SJSA1 (cell line): ENCODE measurements around the gene PRR16. TPM values are rescaled to one million over a fixed set of nuclear protein-coding genes. Genes with fewer than 3 reads are reported as not detected.

Experiments used
- DNase-seq, 2 experiments: peaks; one replicate each; pipeline ENCODE4 v3.0.0-alpha.2; 2015 to 2020; ENCODE audit warnings: low spot score in 2 of 2, low read depth in 1 of 2
- H3K27ac ChIP-seq: fragments of 250-450 bp; sonication (Bioruptor Pico); 2 replicates; pipeline ENCODE4 v1.5.1; 2020; ENCODE audit warnings: mild to moderate bottlenecking, moderate library complexity
- H3K27me3 ChIP-seq: fragments of 250-450 bp; sonication (Bioruptor Pico); replicated peaks from 2 replicates; pipeline ENCODE4 v1.5.1; 2020; ENCODE audit warnings: mild to moderate bottlenecking, moderate library complexity
- H3K36me3 ChIP-seq: fragments of 250-450 bp; sonication (Bioruptor Pico); 2 replicates; pipeline ENCODE4 v1.5.1; 2020; ENCODE audit warnings: mild to moderate bottlenecking
- H3K4me1 ChIP-seq: fragments of 250-450 bp; sonication (Bioruptor Pico); replicated peaks from 2 replicates; pipeline ENCODE4 v1.6.1; 2021; ENCODE audit warnings: mild to moderate bottlenecking
- H3K4me3 ChIP-seq: fragments of 250-450 bp; sonication (Bioruptor Pico); 2 replicates; pipeline ENCODE4 v1.5.1; 2020; ENCODE audit warnings: mild to moderate bottlenecking
- H3K9me3 ChIP-seq: fragments of 250-450 bp; sonication (Bioruptor Pico); replicated peaks from 2 replicates; pipeline ENCODE4 v1.5.1; 2020; ENCODE audit warnings: mild to moderate bottlenecking
- total RNA-seq: library from RNA; depleted of rRNA; stranded (reverse); fragments of >200 nt; shearing (Covaris generic); gene quantifications from 2 replicates; pipeline ENCODE4 v1.2.3, GENCODE V29; 2014

The PRR16 gene
- total RNA-seq, 1 experiment from 2014 or later = 10.3 TPM

DNA sequence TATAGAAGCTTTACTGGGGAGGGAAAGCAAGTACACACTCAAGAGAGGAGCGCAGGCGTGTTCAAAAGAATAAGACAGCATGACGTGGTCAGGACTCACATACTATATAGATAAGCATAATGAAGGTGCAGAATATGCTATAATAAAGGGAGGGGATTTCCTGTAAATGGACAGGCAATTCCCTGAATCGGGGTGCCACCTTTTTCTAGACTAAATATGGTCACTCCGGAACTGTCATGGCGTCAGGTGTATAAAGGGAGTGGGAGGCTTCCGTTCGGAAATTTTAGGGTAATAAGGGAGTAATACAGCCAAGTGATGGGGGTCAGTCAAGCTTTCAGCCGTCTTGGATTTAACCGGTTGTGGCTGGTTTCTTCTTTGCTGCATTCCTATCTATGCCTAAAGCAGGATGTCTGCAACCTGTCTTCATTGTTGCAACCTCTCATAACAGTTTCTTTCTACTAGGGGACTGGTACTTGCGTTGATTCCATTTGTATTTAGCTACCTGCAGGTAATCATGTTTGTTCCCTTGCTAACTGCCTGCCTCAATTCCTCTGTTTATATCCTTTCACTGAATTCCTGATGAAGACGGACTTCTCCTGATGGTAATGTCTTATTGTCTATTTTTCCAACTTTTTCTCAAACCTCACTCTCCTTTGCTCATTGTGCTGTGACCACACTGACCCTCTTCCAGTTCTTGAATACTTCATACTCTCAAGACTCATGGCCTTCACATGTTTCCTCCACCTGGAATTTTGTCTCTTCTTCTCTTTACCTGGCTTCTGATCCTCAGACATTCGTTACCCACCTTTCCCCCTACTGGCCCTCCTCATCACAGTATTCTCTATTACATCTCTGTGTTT is 48.9 kb downstream of the PRR16 start:
- H3K9me3 ChIP-seq = no peaks in the 10 kb centered on the region
- peaks cover 8% of the 10 kb centered on the region for H3K4me1 ChIP-seq
- H3K4me3 ChIP-seq = no peak overlapping the region
- H3K27ac ChIP-seq = no peak overlapping the region
- H3K27me3 ChIP-seq = no peaks in the 10 kb centered on the region
- H3K36me3 ChIP-seq = no peaks in the 10 kb centered on the region
- DNase-seq = no peak

DNA sequence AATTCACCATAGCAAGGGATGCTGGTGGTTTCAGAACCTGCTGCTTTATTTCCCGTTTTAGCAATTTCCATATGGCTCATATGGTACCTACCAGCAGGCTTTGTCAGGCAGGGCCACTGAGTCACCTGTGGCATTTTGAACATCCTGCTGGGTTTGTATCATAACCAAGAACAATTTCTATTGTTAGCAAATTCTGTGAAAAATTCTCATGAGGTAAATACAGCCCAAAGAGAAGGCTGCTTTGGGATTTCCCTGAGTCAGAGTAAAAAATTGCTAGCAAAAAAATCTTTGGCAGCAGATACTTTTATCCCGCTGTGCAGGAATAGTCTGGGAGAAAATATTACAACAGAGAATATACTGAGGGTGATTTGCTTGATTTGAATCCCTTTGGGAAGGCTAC is 52.7 kb downstream of the PRR16 start:
- peak in 1 of 2 experiments; percentile 26 for DNase-seq
- no peaks in the 10 kb centered on the region for H3K9me3 ChIP-seq
- H3K4me3 ChIP-seq = no peak overlapping the region
- no peak overlapping the region for H3K27ac ChIP-seq
- no peaks in the 10 kb centered on the region for H3K36me3 ChIP-seq
- 0 out of 2 replicates have a peak, but pooled peaks cover 4% of the 10 kb centered on the region for H3K4me1 ChIP-seq
- no peaks in the 10 kb centered on the region for H3K27me3 ChIP-seq

GRCh38 chr5:120517607-120518252 is 53.6 kb downstream of the PRR16 start:
- Histone ChIP-seq H3K27ac (no peak overlapping the region), H3K36me3 (no peaks in the 10 kb centered on the region), H3K27me3 (no peaks in the 10 kb centered on the region), H3K4me3 (no peak overlapping the region), H3K9me3 (no peaks in the 10 kb centered on the region), H3K4me1 (0 out of 2 replicates have a peak, but pooled peaks cover 4% of the 10 kb centered on the region)
- no peak for DNase-seq

DNA sequence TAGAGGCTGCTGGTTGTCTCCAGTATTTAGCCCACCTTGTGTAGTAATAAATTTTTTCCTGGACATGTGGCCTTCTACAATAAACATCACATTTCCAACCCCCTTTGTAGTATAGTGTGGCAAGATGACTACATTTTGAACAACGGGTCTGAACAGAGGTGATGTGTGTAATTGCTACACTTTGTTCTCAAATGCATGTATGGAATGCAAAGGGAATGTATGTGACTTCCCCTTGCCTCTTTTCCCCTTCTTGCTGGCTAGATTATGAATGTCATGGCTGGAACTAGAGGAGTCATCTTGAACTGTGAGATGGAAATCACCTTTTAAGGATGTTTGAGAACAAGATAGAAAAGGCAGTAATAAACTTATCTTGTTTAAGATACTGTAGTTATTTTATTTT is 54.5 kb downstream of the PRR16 start:
- Histone ChIP-seq H3K9me3 (no peaks in the 10 kb centered on the region), H3K4me1 (0 out of 2 replicates have a peak, but pooled peaks cover 4% of the 10 kb centered on the region), H3K27me3 (no peaks in the 10 kb centered on the region), H3K4me3 (no peak overlapping the region), H3K36me3 (no peaks in the 10 kb centered on the region), H3K27ac (no peak overlapping the region)
- DNase-seq = no peak

- H3K27me3 ChIP-seq = no peaks in the 10 kb centered on the region
Measured at GRCh38 chr5:120527251-120527650, 63.2 kb downstream of the PRR16 start.

DNA sequence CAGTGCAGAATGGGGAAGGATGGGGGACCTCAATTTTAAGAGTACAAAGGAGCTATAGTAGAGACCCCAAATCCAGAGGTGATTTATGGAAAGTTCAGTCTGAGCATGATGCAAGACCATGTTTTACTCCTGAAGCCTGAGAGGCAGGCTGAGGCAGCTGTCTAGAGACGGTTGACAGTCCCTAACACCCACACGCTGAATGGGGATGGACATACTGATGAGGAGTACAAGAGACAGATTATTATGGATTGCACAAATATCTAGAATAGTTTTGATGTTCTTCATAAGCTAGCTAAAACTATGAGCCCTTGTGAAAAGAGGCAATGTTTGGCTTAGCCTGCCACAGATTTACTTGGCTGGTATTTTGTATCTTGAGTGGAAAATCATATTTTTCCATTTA is 64.5 kb downstream of the PRR16 start:
- no peak for DNase-seq

More at GRCh38 chr5:120527251-120527650, 63.2 kb downstream of the PRR16 start:
- no peaks in the 10 kb centered on the region for H3K9me3 ChIP-seq
- no peak for DNase-seq
- H3K27ac ChIP-seq = no peak overlapping the region
- no peaks in the 10 kb centered on the region for H3K4me1 ChIP-seq
- no peak overlapping the region for H3K4me3 ChIP-seq
- no peaks in the 10 kb centered on the region for H3K36me3 ChIP-seq

GRCh38 chr5:120529386-120529785 is 65.3 kb downstream of the PRR16 start:
- Histone ChIP-seq H3K27ac (no peak overlapping the region), H3K9me3 (no peaks in the 10 kb centered on the region), H3K4me1 (no peaks in the 10 kb centered on the region), H3K4me3 (no peak overlapping the region), H3K36me3 (no peaks in the 10 kb centered on the region), H3K27me3 (no peaks in the 10 kb centered on the region)
- DNase-seq = no peak

More for the DNA sequence above, 64.5 kb downstream of the PRR16 start:
- Histone ChIP-seq H3K4me3 (no peak overlapping the region), H3K27ac (no peak overlapping the region), H3K27me3 (no peaks in the 10 kb centered on the region), H3K4me1 (no peaks in the 10 kb centered on the region), H3K36me3 (no peaks in the 10 kb centered on the region), H3K9me3 (no peaks in the 10 kb centered on the region)

DNA sequence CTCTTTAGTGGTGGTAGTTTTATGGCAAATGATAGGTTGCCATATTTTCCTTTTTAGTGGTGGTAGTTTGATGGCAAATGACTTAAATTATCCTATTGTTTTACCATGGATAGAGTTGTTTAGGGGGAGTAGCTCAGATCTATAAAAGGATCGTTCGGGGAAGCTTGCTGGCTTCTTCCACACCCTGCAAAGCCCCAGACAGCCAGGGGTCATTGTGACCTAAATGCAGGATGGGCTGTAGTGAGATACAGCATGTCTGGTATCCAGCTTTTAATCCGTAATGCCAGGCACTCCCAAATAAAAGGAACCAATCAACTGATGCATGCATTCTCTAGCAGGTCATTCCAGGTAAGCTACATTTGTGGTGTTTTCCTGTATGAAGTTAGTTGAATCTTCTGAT is 67.1 kb downstream of the PRR16 start:
- Histone ChIP-seq H3K27me3 (no peaks in the 10 kb centered on the region), H3K4me3 (no peak overlapping the region), H3K9me3 (no peaks in the 10 kb centered on the region), H3K27ac (no peak overlapping the region), H3K36me3 (no peaks in the 10 kb centered on the region), H3K4me1 (no peaks in the 10 kb centered on the region)
- no peak for DNase-seq

- Histone ChIP-seq H3K36me3 (no peaks in the 10 kb centered on the region), H3K27ac (no peak overlapping the region)
Measured at GRCh38 chr5:120532835-120533234, 68.7 kb downstream of the PRR16 start.

DNA sequence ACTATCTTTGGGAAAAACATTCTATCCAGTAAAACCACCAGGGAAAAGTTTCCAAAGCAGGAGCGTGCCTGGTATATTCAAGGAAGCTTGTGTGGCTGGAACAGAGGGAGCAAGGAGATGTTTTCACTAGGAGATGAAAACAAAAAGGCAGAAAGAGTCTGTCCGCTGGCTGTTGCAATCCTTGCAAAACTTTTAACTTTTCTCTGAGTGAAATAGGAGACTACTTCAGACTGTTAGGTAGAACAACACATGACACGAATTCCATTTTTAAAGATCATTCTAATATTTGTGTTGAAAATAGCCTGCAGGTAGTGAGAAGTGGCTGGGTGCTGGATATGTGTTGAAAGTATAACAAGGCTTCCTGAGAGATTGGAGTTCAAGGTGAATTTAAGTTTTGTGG is 69.5 kb downstream of the PRR16 start:
- Histone ChIP-seq H3K36me3 (no peaks in the 10 kb centered on the region), H3K4me3 (no peak overlapping the region), H3K4me1 (peaks cover 8% of the 10 kb centered on the region), H3K27me3 (no peaks in the 10 kb centered on the region), H3K27ac (no peak overlapping the region), H3K9me3 (no peaks in the 10 kb centered on the region)
- DNase-seq = no peak

More at GRCh38 chr5:120532835-120533234, 68.7 kb downstream of the PRR16 start:
- no peak for DNase-seq
- Histone ChIP-seq H3K4me3 (no peak overlapping the region), H3K9me3 (no peaks in the 10 kb centered on the region), H3K4me1 (peaks cover under 1% of the 10 kb centered on the region; the same call in 1 of the 2 replicates), H3K27me3 (no peaks in the 10 kb centered on the region)

- H3K36me3 ChIP-seq = no peaks in the 10 kb centered on the region
- H3K27ac ChIP-seq = no peak overlapping the region
- no peaks in the 10 kb centered on the region for H3K27me3 ChIP-seq
- peaks cover 17% of the 10 kb centered on the region for H3K4me1 ChIP-seq
- no peak for DNase-seq
- no peaks in the 10 kb centered on the region for H3K9me3 ChIP-seq
- H3K4me3 ChIP-seq = no peak overlapping the region
Measured at GRCh38 chr5:120535900-120536299, 71.8 kb downstream of the PRR16 start.

DNA sequence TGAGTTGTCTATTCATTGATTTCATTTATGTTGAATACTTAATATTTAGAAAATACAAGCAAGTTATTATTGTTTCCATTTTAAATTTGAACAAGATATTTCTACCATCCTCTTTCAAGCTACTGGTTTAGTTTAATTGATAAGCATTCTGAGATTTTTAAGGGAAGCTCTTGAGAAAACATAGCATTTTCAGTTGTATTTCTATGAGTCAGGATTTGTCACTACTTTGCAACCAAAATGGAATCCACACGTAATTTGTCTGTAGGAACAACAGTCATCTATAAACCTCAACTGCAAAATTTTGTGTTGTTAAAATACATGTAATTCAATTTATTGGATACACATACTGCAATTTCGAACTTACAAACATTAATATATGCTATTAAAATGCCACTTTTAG is 74.0 kb downstream of the PRR16 start:
- peak overlapping the region; percentile 39 for H3K27ac ChIP-seq
- H3K4me1 ChIP-seq = peaks cover 17% of the 10 kb centered on the region
- no peak overlapping the region for H3K4me3 ChIP-seq
- H3K9me3 ChIP-seq = no peaks in the 10 kb centered on the region
- no peaks in the 10 kb centered on the region for H3K36me3 ChIP-seq
- DNase-seq = no peak
- no peaks in the 10 kb centered on the region for H3K27me3 ChIP-seq

DNA sequence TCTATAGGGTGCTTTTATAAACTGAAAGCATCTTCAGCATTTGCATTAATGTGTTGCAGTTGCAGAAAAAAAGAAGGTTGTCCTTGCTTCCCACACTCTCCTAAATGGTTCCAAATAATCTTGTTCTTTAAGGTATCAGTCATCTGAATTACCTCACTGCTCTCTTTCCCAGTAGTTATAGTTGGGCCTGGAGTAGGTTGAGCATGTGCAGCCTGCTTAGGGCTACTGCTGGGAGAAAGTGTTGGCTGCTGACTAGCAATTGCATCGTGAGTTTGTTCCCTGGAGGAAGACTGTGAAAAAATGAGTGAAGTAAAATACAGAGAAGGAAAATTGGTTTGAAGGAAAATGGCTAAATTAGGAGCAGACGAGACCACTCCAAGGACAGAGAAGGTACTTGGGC is 74.5 kb downstream of the PRR16 start:
- H3K9me3 ChIP-seq = no peaks in the 10 kb centered on the region
- H3K4me1 ChIP-seq = peaks cover 17% of the 10 kb centered on the region
- no peaks in the 10 kb centered on the region for H3K36me3 ChIP-seq
- H3K4me3 ChIP-seq = no peak overlapping the region
- no peaks in the 10 kb centered on the region for H3K27me3 ChIP-seq
- peak overlapping the region; percentile 39 for H3K27ac ChIP-seq
- DNase-seq = no peak

DNA sequence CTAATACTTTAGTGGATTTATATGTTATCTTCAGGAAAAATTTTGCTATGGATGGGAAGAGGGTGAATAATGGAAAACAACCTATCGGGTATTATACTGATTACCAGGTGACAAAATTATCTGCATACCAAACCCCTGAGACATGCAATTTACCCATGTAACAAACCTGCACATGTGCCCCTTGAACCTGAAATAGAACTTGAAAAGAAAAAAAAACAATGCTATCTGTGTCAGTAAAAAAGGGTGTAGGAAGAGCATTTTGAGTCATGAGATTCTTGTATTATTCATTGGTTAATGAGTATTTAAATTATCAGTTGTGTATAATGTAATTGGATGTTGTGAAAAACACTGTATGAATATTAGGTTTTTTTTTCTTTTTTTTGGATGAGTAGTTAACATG is 75.4 kb downstream of the PRR16 start:
- peaks cover 17% of the 10 kb centered on the region for H3K4me1 ChIP-seq
- no peaks in the 10 kb centered on the region for H3K9me3 ChIP-seq
- H3K27ac ChIP-seq = no peak overlapping the region
- H3K4me3 ChIP-seq = no peak overlapping the region
- no peak for DNase-seq
- H3K36me3 ChIP-seq = no peaks in the 10 kb centered on the region
- H3K27me3 ChIP-seq = no peaks in the 10 kb centered on the region
